ENCODE results near the gene CCDC27.

Gene CCDC27

DNA sequence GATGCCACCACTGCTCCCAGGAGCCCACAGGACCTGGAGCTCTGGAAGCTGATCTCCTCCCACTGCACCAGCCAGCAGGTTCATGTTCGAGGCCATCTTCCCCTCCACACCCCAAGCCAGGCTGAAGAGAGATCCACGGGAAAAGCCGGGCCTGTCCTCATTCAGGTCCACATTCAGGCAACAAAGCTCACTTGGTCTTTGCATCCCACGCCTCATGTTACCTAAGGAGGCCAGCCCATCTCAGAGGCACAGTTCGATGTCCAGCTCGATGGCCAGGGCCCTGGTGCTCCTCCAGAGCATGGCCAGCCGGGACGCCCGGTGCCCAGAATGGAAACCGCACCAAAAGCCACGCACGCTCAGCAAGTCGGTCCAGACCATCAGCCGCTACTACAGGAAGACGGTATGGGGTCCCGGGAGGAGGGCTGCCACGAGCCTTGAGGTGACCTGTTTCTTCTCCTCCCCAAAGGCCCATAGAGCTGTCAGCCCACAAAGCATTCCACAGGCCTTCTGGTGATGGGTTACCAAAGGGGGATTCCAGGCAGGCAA lies at the start of gene CCDC27:
CCDC27 (plus strand) TSS at position 51 of the 546 bp plus-strand sequence; CDS start at position 83, 32 bp downstream.
- DNase-seq, result no peak

- DNase-seq, result no peak
Observed at GRCh38 chr1:3702528-3702927, 49.7 kb upstream of the CCDC27 start.

DNA sequence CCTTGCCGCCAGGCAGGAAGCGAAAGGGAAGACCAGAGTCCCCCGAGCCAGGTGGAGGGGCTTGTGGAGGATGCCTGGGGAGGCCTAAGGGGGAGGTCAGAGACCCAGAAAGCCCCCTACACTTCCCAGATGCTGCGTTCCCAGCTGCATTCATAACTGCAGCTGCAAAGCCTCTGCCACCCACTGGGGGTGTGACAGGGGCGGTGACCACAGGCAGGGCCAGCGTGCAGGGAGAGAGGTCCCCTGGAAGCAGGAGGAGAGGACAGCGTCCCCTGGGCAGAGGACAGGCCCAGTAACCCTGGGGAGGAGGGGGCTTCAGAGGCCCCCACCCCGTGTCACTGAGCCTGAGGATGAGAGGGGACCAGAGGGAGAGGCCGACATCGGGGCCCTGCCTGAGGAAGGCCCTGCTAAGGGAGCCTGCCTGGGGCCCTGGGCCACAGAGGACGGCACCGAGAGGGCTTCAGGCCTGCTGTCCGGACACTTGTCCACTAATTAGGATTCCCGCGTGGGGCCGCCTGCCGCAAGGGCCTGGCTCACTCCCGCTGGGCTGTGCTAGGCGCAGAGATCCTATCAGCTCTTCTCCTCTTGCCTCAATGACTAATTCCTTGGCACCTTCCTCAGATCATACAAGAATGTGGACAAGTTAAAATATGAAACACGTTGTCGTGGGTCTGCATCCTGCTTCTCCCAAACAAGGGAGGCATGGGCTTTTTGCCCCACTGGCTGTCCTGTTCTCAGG lies 49.1 kb upstream of the CCDC27 start:
- no peak for DNase-seq

GRCh38 chr1:3703786-3704371 lies 48.4 kb upstream of the CCDC27 start:
- DNase-seq, result no peak

- DNase-seq, result no peak
Observed at GRCh38 chr1:3705341-3705950, 46.8 kb upstream of the CCDC27 start.

- no peak for DNase-seq
Observed at GRCh38 chr1:3706651-3707297, 45.5 kb upstream of the CCDC27 start.

- DNase-seq, result no peak
Observed at GRCh38 chr1:3707298-3707938, 44.8 kb upstream of the CCDC27 start.

DNA sequence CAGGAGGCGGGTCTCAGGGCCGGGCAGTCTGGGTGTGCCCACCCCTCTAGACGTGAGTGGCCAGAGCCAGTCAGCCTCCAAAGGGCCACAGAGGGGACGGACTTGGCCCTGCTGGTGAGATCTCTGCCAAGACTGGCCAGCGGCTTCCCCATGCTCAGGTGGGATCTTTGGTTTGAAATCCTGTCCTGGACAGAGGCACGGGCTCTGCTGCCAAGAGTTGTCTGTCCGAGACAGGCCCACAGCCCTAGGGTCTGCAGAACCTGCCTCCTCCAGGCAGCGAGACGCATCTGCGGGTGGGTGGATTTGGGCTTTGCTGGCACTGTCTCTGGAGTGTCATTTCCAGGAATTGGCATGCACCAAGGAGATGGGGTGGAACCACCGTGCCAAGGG lies 44.3 kb upstream of the CCDC27 start:
- DNase-seq, result no peak

GRCh38 chr1:3708791-3709190 lies 43.5 kb upstream of the CCDC27 start:
- DNase-seq, result no peak

DNA sequence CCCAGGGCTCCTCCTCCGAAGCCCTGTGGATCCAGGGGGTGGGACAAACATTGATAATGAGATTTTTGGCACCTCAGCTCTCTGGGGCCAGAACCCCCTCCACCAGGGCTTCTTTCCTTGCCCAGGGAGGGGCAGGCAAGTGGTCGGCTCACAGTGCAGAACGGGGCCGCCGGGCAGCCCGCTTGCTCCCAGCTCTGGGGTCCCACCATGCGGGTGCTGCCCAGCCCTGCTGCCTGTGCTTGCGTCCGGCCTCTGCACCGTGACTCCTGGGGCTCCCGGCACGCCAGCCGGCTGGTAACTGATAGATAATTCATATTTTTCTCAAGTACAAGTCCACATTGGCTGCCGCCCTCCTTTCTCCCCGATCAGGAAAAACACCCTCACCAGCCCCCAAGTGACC lies 42.0 kb upstream of the CCDC27 start:
- DNase-seq, result no peak

GRCh38 chr1:3711381-3711779 lies 40.9 kb upstream of the CCDC27 start:
- no peak for DNase-seq

DNA sequence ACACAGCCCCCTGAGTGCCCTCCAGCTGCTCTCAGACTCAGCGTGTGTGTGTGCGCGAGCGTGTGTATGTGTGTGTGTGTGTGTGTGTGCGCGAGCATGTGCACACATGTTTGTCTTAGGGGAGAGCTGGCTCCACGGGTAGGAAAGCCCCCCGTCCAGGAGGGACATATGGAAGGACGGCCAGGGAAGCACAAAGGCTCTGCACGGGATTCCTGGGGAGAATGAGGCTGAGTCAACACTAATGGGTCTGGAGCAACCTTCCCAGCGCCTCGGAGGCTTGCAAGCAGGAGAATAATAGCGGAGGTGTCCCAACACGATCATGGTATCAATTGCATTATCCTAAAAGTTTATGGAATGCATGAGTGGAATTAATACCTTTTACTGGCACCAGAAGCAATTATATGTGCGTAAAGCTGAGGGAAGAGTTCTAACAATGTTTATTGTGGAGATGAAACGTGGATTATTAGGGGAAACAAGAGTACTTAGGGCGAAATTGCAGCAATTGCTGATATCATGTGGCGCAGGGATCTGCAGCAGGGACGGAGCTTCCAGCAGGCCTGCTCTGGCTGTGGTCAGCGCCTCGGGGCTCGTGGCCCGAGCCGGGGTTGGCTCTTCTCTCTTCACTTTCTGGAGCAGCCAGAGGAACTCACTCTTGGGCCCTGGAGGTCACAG lies 40.3 kb upstream of the CCDC27 start:
- no peak for DNase-seq

- DNase-seq, result no peak
Observed at GRCh38 chr1:3712573-3713535, 39.4 kb upstream of the CCDC27 start.

GRCh38 chr1:3713840-3714239 lies 38.4 kb upstream of the CCDC27 start:
- no peak for DNase-seq

- no peak for DNase-seq
Observed at GRCh38 chr1:3714284-3714741, 37.9 kb upstream of the CCDC27 start.

GRCh38 chr1:3714814-3715213 lies 37.4 kb upstream of the CCDC27 start:
- no peak for DNase-seq

DNA sequence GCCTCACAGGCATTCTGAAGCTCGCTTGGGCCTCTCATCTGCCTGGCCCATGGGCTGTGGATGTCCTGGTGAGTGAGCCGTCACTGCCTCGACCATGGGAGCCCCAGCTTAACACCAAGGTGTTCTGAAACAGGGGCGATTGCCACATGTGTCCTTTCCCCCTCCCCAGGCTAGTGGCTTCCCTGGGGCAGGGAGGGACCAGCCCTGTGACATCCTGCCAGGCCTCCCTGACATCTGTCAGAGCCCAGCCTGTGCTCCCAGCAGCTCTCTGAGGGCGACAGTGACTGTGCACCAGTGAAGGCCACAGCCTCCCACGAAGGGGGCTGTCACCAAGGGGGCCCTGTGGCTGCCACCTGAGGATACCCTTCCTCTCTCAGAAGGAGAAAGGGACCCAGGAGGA lies 35.9 kb upstream of the CCDC27 start:
- DNase-seq, result no peak

- DNase-seq, result no peak
Observed at GRCh38 chr1:3717041-3717714, 35.1 kb upstream of the CCDC27 start.

DNA sequence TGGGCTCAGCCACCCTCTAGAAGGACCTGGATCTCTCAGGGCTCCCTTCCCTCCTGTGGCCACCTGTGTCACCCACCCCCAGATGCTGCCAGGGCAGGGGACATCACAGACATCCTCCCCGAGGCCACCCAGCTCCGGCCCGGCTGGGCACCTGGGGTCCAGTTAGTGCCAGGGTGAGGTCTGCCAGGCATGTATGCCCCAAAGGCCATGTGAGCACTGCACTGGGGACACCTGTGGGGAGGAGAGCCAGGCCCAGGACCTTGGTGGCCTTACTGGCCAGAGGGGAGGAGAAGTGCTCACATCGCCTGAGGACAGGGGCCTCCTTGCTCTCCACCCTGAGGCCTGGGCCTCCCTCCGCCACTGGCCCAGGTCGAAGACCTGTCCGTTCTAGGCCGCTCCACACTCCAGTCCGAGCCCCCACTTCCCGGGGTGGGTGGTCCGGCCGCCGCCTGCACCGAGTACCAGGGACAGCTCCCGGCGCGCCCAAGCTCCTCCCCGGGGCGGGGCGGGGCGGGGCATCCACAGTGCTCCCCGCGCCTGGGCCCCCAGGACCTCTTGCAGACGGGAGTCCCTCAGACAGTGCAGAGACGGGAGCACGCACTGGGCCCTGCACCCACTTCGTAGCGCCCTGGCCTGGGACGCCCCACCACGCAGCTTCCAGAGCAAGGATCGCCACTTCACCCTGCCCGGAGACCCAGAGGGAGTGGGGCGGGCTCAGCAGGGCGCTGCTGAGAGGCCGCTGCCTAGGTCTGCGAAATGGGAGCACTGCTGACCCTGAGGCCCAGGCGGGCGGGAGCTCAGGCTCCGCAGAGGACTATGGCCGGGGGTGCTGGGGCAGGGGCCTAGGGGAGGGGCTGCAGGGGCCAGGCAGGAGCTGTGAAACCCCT lies 34.3 kb upstream of the CCDC27 start:
- peak; percentile 14 for DNase-seq

Measured in activated CD4-positive, alpha-beta T cell treated with anti-CD3 and anti-CD28 coated beads, Interleukin-2, Interleukin-6, amounts not matched to agents 100 ng/mL and 50 ng/mL, durations not matched to agents 16 hours and 8 hours (primary cell).